GM12864 (cell line): Measurements from ENCODE around the gene SLC25A45.

Experiments
- DNase-seq: peaks from one replicate; pipeline ENCODE4 v3.0.0-alpha.2; 2011; ENCODE audit warnings: low read depth
- H3K4me3 ChIP-seq: 2 replicates; pipeline ENCODE4 v1.5.1; 2011; ENCODE audit warnings: mild to moderate bottlenecking, low read depth, low read length, control low read depth
- TF ChIP-seq, protein P1 (sequence below): IDR thresholded peaks from 2 replicates; pipeline ENCODE4 v1.5.1; 2011; ENCODE audit warnings: low read depth, mild to moderate bottlenecking, moderate library complexity, low read length, control low read depth, inconsistent platforms; ENCODE audit errors: missing control alignments

Gene SLC25A45

DNA sequence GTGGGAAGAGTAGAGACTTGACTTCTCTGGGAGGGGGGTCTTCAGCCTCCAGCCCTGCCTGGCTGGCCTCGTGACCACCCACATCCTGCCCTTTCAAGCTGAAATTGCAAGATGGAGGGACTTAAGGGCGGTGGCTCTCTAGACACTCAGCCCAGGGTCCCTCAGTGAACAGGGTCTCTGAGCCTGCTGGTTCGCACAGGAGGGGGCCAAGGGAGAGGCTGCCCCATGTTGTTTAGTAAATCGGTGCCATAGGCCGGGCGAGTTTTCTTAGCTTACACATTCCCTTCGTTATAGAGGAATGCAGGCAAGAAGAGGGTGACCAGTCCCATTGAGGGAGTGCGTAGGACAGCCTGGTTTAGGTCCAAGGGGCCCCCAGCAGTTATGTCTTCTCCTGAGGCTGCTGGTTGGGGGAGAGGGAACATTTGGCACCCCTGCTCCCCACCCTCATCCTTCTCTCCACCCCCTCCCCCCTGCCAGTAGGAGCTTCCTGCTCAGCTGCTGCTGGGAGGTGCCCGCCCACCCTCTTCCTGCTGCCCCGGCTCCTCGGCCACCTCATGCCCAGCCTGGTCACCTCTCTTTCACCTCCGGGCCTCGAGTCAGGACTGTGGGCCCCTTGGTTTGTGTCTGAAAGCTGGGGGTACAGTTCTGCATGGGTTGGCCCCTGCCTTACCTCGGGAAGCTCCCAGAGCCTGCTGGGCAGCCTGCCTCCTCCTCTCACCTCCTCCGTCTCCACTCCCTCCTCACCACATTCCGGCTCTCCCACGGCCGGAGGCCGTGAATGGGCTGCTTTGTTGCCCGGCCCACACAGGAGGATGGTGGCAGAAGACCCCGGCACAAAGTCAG lies 7.9 kb upstream of the SLC25A45 start:
- no peak for DNase-seq
- TF ChIP-seq, protein P1, sequence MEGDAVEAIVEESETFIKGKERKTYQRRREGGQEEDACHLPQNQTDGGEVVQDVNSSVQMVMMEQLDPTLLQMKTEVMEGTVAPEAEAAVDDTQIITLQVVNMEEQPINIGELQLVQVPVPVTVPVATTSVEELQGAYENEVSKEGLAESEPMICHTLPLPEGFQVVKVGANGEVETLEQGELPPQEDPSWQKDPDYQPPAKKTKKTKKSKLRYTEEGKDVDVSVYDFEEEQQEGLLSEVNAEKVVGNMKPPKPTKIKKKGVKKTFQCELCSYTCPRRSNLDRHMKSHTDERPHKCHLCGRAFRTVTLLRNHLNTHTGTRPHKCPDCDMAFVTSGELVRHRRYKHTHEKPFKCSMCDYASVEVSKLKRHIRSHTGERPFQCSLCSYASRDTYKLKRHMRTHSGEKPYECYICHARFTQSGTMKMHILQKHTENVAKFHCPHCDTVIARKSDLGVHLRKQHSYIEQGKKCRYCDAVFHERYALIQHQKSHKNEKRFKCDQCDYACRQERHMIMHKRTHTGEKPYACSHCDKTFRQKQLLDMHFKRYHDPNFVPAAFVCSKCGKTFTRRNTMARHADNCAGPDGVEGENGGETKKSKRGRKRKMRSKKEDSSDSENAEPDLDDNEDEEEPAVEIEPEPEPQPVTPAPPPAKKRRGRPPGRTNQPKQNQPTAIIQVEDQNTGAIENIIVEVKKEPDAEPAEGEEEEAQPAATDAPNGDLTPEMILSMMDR = no peak
- H3K4me3 ChIP-seq = no peak overlapping the region

DNA sequence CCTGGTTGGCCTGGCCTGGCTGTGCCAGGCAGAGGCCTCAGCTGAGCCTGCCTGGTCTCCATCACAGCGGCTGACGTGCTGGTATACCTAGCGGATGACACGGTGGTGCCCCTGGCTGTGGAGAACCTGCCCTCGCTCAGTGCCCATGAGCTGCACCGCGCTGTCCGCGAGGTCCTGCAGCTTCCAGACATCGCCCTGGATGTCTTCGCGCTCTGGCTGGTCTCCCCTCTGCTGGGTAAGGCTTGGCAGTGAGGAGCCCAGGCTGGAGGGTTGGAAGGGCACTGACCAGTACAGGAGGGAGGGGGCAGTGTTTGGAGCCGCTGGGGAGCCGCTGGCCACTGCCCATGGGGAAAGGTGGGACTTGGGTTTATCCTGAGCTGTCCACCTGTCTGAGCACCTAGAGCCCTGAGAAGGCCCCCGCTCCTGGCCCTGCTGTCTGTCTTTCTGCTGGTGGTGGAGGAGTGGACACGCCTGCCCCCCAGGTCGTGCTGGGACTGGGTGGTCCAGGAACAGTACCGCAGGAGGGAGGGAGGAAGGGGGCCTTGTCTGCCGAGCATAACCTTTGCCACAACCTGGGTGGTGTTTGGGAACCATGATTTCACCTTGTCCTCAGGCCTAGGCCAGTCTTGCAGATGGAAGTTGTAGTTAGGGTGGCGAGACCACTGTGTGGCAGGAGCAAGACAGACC lies 7.0 kb upstream of the SLC25A45 start:
- DNase-seq = no peak
- no peak overlapping the region for H3K4me3 ChIP-seq

DNA sequence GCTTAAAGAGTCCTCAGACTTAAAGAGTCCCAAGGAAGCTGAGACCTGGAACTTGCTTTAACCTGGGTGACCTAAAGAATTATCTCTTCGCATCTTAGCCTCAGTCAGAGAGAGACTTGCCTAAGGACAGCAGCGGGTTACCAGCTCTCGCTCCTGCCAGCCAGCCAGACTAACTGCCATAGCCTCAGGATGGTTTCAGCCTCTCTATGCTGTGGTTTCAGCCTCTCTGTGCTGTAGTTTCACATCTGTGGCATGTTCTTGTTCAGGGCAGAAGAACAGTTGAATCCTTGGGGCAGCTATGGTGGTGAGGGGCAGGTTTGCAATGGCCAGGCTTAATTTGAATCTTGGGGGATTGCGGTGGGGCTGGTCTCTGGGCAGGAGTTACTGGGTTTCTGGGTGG lies 6.3 kb upstream of the SLC25A45 start:
- TF ChIP-seq, protein P1 = no peak
- no peak overlapping the region; the same call in 1 of the 2 replicates for H3K4me3 ChIP-seq
- no peak for DNase-seq

More for the DNA sequence above, 7.0 kb upstream of the SLC25A45 start:
- TF ChIP-seq, protein P1 = no peak

DNA sequence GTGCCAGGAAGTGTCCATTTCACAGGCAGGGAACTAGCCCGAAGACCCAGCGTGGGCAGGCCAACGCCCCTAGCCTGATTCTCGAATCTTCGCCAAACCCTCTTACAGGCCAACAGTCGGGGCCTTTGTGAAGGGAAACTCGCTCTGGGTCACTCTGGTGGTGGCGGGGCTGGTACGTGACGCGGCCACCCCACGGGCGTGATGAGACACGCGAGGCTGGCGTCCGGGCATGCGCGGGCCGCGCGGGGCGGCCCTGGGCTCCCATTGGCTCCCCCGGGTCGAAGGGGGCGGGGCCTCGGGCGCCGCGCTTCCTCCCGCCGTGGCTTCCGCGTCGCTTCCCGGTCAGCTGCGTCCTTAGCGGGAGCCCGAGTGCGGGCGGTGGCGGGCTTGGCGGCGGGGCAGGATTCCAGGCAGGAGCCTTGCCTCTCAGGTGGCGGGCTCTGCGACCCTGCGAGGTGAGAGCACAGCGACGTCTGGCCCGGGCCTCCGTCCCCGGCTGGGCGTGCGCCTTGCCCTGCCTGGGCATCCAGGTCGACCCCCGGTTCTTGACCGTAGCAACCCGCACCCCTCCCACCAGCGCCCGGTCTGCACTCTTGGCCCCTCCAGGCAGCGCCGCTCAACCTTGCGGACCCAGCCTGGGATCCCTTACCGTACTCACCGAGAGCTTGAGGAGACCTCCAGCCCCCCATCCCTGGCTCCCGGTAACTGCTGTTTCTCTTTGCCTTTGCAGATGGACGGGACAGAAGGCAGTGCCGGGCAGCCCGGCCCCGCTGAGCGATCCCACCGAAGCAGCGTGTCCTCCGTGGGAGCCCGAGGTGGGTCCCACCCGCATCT lies 4.1 kb upstream of the SLC25A45 start, which contains the start of gene FRMD8:
TSS of gene FRMD8 (plus strand) at position 331 of the 834 bp plus-strand sequence. CDS start at position 731, 400 bp downstream.
- DNase-seq = peak; percentile 31
- TF ChIP-seq, protein P1 = no peak
- peak within 1 kb of the TSS; percentile 81 for H3K4me3 ChIP-seq

DNA sequence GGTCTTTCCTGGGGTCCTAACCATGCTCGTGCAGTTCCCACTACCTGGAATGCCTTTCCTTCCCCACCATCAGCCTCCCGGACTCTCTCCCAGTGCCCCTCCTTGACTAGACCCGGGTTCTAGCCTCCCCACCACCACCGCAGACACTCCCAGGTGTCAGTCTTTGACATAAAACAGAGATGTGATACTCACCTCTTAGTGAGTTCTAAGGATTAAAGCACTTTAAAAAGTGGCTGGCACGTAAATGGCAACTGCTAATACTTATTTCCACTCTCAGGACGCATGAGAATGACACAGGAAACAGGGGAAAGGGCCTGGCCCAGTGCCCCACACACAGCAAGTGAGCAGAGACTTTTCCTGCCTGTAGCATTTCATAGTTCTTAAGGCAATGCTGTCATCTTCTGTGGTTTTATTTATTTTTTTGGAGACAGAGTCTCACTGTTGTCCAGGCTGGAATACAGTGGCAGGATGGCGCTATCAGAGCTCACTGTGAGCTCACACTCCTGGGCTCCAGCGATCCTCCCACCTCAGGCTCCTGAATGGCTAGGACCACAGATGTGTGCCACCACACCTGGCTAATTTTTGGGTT lies 1.9 kb upstream of the SLC25A45 start:
- no peak overlapping the region for H3K4me3 ChIP-seq
- DNase-seq = no peak
- TF ChIP-seq, protein P1 = no peak

DNA sequence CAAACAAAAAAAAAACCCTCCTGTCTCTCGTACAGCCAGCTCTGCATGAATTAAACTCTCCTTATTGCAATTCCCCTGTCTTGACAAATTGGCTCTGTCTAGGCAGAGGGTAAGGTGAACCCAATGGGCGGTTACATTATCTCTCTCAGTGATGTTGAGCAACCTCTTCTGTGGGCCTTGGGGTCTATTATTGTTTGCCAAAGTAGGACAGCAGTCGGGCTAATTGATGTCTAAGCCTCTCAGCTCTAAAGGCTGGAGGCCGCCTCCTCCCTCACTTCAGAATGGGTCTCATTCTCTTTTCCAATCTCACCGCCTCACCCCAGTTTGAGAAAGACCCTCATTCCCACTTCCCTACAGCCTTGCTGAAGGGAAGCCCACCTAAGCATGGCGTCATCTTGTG lies 1.3 kb upstream of the SLC25A45 start:
- no peak for DNase-seq
- TF ChIP-seq, protein P1 = no peak
- no peak overlapping the region for H3K4me3 ChIP-seq
